HuH-7 (cell line): ENCODE data around the gene TAS2R60.
"Not testable (repeated sequence)": the region's sequence is repeated elsewhere in the genome, so short reads cannot be mapped to it uniquely, and the experiment has no call there.

Experiments
- DNase-seq: peaks from one replicate; pipeline ENCODE4 v3.0.0; 2011; ENCODE audit warnings: low spot score

The TAS2R60 gene

DNA sequence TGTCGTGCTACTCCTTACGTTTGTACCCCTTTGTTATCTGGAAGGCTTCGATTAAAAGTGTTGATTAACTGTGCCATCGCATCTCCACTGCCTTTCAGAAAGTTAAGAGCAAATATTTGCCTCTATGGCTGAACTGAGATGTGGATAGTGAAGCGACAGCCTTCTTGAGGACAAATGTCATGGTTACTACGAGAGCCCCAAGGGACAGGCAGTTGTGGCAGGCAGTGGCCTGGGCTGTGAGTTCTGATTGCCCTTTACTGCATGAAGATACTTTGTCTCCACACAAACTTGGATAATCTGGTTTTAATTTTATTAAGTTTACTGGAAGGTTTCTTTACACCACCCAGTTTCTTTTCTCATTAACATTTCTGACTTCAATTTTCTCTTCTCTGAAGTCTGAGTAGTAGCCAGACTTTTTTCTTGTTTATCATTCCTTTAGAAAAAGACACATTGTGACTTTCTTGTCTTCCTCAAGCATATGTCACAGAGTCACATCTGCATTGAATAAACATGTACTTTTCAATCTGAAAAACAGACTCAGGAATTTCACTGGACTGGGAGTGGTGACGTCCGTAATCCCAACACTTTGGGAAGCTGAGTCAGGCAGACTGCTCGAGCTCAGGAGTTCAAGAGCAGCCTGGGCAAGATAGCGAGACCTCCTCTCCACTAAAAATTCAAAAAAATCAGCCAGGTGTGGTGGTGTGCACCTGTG, 36.0 kb downstream of the TAS2R60 start:
- DNase-seq = no peak

GRCh38 chr7:143480501-143480900, 37.2 kb downstream of the TAS2R60 start:
- no peak for DNase-seq

DNA sequence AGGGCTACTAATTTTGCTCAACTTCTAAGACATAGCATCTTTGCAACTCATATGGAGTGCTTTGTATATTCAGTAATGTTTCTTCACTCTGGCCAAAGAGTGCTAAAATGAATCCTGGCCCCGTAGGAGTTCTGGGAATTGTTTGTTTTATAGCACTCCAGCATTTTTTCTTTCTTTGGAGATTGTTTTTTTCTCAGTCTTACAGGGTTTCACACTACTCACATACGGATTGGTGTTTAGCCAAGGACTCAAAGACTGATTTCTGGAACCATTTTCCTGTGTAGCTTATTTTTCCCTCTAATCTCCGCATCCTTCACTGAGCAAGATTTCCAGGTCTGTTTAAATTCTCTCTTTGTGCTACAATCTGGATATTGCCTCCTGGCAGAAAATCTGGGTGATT, 40.9 kb downstream of the TAS2R60 start:
- DNase-seq = no peak

DNA sequence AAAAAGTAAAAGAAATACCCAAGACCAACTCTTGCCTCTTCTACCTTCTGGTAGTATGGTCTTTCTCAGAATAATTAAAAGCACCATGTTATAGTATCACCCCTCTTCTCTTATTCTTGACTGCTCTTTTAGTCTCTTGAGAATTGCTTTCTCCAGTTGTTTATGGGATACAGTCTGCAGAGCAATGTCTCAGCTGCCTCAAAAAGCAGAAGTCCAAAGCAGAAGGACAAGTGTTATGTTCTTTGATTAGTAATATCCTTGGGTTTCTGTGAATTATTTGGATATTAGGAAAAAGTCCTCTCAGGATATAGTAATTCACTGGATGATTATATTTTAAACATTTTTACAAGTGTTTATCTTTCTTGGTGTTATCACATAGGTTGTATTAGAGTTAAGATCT, 41.8 kb downstream of the TAS2R60 start:
- no peak for DNase-seq

DNA sequence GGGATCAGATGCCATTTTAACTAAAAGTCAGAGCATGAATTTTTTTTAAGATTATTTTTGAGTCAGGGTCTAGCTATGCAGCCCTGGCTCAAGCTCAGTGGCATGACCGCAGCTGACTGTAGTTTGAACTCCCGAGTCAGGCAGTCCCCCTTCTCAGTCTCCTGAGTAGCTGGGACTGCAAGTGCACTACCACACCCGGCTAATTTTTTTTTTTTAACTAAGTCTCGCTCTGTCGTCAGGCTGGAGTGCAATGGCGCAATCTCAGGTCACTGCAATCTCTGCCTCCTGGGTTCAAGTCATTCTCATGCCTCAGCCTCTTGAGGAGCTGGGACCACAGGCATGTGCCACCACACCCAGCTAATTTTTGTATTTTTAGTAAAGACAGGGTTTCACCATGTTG, 42.2 kb downstream of the TAS2R60 start:
- DNase-seq = no peak

DNA sequence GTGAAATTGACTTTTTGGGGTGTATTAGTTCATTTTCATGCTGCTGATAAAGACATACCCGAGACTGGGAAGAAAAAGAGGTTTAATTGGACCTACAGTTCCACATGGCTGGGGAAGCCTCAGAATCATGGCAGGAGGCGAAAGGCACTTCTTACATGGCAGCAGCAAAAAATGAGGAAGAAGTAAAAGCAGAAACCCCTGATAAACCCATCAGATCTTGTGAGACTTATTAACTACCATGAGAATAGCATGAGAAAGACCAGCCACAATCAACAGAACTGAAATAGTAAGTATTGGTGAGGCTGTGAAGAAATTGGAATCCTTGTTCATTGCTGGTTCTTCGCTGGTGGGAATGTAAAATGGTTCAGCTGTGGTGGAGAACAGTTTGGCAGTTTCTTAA, 43.0 kb downstream of the TAS2R60 start:
- not testable (repeated sequence) for DNase-seq

DNA sequence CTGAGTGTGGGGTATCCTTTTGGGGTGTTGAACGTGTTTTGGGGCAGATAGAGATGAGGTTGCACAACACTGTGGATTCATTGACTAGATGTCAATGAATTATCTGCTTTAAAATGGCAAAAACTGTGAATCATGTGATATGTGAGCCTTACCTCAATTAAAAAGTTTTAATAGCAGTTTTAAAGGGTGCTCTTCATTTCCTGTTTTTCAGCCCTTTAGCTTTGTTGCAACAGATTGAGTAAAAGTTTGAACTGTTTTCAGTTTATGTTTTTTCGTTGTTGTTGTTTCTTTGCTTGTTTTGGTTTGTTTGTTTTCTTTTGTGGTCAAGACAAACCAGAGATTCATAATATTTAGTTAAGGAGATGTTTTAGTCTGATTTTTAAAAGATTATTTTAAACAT, 43.8 kb downstream of the TAS2R60 start:
- no peak for DNase-seq

DNA sequence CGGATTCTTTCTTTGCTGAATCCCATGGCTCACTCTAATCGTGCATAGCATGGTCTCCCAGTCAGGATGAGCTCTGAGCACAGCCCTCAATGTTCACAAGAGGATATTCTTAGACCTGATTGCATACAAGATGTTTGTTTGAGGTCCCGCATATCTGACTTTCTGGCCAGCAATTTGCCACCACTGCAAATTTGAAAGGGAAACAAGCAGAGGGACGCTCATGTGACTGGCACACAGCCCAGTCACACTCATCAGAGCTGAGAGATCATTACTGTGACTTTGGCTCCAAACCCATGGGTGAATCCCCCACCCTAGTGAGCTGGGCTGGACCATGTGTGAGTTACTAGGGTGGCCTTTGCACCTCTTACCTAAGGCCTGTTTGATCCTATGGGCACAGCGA, 44.3 kb downstream of the TAS2R60 start:
- no peak for DNase-seq

GRCh38 chr7:143490717-143491306, 47.6 kb downstream of the TAS2R60 start:
- DNase-seq = peak; percentile 24

DNA sequence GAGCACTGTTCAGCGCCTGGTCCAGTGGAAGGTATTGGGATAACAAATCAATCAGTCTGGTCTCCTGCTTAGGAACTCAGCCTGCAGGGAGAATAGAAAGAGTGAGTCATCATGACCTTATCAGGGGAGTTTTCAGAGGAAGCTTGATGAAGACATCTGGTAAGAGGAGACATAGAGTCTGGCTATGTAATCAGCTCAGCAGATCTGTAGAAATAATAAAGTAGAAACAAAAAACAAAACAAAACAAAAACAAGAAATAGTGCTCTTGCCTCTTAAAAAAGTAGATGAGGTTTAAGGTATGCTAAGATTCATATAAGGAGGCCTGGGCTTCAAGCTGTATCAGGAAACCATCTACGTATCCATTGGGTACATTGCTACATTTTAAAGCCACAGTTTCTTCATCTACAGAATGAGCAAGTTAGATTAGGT, 48.8 kb downstream of the TAS2R60 start:
- no peak for DNase-seq

DNA sequence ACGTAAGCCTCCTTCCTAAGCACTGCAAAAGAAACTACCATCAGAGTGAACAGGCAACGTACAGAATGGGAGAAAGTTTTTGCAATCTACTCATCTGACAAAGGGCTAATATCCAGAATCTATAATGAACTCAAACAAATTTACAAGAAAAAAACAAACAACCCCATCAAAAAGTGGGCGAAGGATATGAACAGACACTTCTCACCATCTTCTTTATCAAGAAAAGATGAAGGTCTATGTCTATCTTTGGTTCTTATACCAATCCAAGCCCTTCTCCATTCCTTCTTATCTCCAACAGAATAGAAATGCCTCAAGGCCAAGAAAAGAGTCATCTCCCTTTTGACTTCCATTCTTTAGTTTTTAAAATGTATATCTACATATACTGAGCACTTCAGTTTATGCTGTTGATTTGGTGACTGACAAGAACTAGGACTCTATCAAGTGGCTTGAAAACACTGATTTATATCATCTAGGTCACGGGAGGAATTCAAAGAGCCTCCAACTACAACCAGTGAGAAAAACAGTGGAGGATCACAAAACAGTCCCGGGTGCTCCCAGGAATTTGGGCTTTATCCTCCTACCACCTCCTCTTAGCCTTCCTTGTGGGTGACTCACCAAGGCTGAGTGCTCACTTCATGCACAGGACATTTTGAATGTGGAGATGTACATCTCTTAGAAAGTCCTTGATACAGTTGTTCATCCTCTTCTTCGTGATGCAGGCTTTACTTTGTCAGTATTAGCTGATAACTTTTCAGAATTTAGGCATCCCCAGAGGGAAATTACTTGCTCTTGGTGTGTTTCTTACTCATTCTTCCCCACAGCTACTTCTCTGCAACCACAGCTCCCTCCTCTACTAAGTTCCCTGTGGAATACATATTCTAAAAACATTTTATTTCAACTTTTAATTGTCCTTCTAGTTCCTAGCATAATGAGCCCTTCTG, 49.8 kb downstream of the TAS2R60 start:
- no peak for DNase-seq

DNA sequence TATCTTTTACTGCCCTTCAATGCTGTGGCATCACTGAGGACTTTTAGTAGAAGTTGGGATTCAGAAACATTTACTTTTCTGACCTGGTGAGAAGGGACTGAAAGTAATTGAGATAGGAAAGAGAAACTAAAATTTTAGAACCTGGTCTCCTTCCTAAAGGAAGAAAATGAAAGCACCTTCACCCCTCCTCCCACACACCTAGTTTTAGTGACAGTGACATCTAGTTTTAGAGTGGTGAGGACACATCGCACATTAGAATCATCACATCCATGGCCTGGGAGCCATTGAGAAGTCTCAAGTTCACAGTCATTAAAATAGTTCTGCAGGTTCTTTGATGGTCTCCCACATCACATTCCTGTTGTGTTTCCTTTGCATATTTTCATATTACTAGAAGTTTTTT, 50.5 kb downstream of the TAS2R60 start:
- no peak for DNase-seq
